ENCODE data around the gene GBE1.

Gene GBE1

DNA sequence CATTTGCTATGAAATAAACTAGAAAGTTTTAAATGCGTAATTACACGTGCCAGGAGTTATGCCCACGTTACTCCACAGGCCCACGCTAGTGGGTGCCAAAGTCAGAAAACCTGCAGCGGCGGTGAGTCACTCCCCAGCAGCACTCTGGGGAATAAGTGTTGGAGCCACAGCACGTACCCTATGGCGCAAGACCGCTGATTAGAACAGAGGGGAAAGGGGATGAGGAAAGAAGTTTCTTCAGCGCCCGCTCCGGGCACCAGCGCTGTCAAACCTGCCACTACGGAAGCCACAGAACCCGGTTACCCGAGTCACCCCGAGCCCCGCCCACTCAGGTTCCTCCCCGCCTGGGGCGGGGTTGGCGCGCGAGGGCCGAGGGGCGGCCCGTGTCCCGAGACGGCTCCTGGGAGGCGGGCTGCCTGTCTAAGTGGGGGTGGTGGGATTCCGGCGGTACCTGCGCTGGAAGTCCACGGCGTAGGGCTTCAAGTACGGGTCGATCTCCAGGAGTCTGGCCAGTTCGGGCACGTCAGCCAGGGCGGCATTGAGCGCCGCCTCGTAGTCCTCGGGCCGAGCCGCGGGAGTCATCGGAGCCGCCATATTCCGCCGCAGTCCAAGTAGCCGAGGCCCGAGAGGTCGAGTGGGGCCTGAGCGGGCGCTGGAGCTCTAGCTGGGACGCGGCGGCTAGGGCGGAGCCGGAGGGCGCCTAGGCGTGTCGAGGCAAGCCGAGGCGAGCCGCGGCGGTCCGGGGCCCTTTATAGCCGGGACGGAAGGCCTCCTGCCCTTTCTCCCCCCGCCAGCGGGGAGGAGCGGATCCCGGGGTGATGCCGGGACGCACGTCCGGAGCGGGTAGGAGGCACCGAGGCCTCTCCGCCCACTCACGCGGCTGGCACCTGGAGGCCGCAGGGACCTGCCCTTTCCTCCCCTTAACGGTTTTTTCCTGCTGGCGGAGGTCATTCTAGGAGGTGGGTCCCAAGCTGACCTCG is at the start of gene GBE1:
TSS of gene GBE1 (minus strand) at position 722 of the 980 bp plus-strand sequence. CDS start at position 594, 128 bp downstream.
- peaks cover 4% of the 10 kb centered on the region; the same call in 1 of the 2 replicates for H3K79me2 ChIP-seq (ENCODE audit: low read length)
- H3K9ac ChIP-seq (ENCODE audit: low read length), result peak within 1 kb of the TSS; percentile 82
- no peaks in the 10 kb centered on the region for H3K9me3 ChIP-seq (ENCODE audit: insufficient read depth, low read length)
- H3K4me2 ChIP-seq (ENCODE audit: low read length), result peak within 1 kb of the TSS; percentile 81
- H2AFZ ChIP-seq (ENCODE audit: low read depth, low read length), result peak within 1 kb of the TSS; percentile 91
- H3K4me3 ChIP-seq (ENCODE audit: low read length), result peak within 1 kb of the TSS; percentile 80
- TF ChIP-seq CTCF (IDR thresholded peaks at IDR 0.05; ENCODE audit: low read depth, low read length) (peak; percentile 54), EZH2phosphoT487 (IDR thresholded peaks at IDR 0.05; ENCODE audit: low read depth) (no peak)
- no peaks in the 10 kb centered on the region for H3K27me3 ChIP-seq (ENCODE audit: low read depth, low read length)
- H3K36me3 ChIP-seq (replicated peaks; ENCODE audit: low read depth, low read length), result peaks cover 30% of the 10 kb centered on the region
- H3K27ac ChIP-seq (ENCODE audit: low read length), result peak within 1 kb of the TSS; percentile 83
- no peaks in the 10 kb centered on the region for H4K20me1 ChIP-seq (ENCODE audit: insufficient read depth, low read length)
- peaks cover 24% of the 10 kb centered on the region for H3K4me1 ChIP-seq (ENCODE audit: low read length)

DNA sequence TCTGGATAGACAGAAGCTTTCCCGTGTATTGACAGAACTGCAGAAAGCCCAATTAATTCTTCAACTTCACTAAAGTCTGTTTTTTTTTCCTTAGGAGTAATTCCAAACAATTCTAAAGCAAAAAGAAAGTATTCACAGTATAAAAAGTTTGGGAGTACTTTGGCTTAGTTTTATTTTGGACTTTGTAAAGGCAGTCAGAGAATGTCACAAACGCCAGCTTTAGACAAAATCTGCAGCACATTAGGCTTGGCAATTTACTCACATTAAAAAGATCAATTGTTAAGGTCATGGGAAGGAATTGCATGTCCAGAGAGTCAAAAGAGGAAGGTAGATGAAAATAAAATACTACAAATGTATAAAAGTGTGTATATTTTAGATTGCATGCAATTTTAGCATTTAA is 47.5 kb upstream of the GBE1 start:
- no peak overlapping the region for H2AFZ ChIP-seq (ENCODE audit: low read depth, low read length)
- no peaks in the 10 kb centered on the region for H3K9me3 ChIP-seq (ENCODE audit: insufficient read depth, low read length)
- H3K4me3 ChIP-seq (ENCODE audit: low read length), result no peak overlapping the region
- no peak overlapping the region for H3K9ac ChIP-seq (ENCODE audit: low read length)
- no peak overlapping the region for H3K4me2 ChIP-seq (ENCODE audit: low read length)
- H3K27ac ChIP-seq (ENCODE audit: low read length), result no peak overlapping the region
- H3K79me2 ChIP-seq (ENCODE audit: low read length), result no peaks in the 10 kb centered on the region
- no peaks in the 10 kb centered on the region for H4K20me1 ChIP-seq (ENCODE audit: insufficient read depth, low read length)
- H3K36me3 ChIP-seq (replicated peaks; ENCODE audit: low read depth, low read length), result no peaks in the 10 kb centered on the region
- H3K4me1 ChIP-seq (ENCODE audit: low read length), result no peaks in the 10 kb centered on the region
- no peaks in the 10 kb centered on the region for H3K27me3 ChIP-seq (ENCODE audit: low read depth, low read length)
- TF ChIP-seq EZH2phosphoT487 (IDR thresholded peaks at IDR 0.05; ENCODE audit: low read depth) (no peak), CTCF (IDR thresholded peaks at IDR 0.05; ENCODE audit: low read depth, low read length) (no peak)

DNA sequence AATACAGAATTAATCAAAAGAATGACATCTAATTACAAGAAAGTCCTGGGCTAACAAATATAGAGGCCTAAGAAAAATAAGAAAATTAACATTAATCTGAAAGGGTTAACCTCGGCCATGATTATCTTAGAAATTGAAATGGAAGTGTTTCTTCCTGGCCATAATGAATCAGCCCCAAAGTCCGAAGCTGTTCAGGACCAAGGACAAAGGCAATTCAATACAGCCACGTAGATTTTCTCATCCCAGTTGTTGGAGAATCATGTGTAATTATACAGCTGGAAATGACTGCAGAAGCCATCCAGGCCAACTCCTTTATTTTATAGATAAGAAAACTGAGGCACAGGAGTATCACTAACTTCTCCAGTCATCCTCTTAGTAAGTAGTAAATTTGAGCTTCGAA is 38.0 kb upstream of the GBE1 start:
- no peak for TF ChIP-seq EZH2phosphoT487 (IDR thresholded peaks at IDR 0.05; ENCODE audit: low read depth)
- no peak for TF ChIP-seq CTCF (IDR thresholded peaks at IDR 0.05; ENCODE audit: low read depth, low read length)

DNA sequence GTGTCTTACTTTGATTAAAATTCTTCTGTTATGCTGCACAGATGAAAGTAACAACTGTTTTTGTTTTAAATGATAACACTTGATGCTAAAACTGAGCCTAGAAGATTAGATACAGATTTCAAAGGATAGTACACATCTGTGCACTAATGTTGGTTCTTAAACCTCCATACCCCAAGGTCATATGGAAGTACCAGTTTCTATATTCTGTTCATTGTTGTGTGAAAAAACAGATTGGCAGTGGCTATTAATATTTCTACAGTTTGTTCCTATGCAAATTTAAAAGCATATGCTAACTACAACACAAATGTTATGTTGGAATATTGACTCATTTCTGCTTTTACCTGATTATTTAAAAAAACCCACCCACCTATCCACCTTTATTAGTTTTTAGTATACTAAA is 32.0 kb upstream of the GBE1 start:
- Histone ChIP-seq H3K9me3 (ENCODE audit: insufficient read depth, low read length) (no peaks in the 10 kb centered on the region), H3K4me3 (ENCODE audit: low read length) (no peak overlapping the region), H3K9ac (ENCODE audit: low read length) (no peak overlapping the region), H3K4me2 (ENCODE audit: low read length) (no peak overlapping the region), H3K79me2 (ENCODE audit: low read length) (no peaks in the 10 kb centered on the region), H2AFZ (ENCODE audit: low read depth, low read length) (no peak overlapping the region), H3K27ac (ENCODE audit: low read length) (no peak overlapping the region), H3K27me3 (ENCODE audit: low read depth, low read length) (no peaks in the 10 kb centered on the region), H3K4me1 (ENCODE audit: low read length) (peaks cover 9% of the 10 kb centered on the region; the same call in 1 of the 2 replicates), H4K20me1 (ENCODE audit: insufficient read depth, low read length) (no peaks in the 10 kb centered on the region), H3K36me3 (replicated peaks; ENCODE audit: low read depth, low read length) (no peaks in the 10 kb centered on the region)
- TF ChIP-seq EZH2phosphoT487 (IDR thresholded peaks at IDR 0.05; ENCODE audit: low read depth), result no peak
- no peak for TF ChIP-seq CTCF (IDR thresholded peaks at IDR 0.05; ENCODE audit: low read depth, low read length)

More for the DNA sequence above, 38.0 kb upstream of the GBE1 start:
- H3K9me3 ChIP-seq (ENCODE audit: insufficient read depth, low read length), result no peaks in the 10 kb centered on the region
- no peak overlapping the region for H3K9ac ChIP-seq (ENCODE audit: low read length)
- H3K79me2 ChIP-seq (ENCODE audit: low read length), result no peaks in the 10 kb centered on the region
- H4K20me1 ChIP-seq (ENCODE audit: insufficient read depth, low read length), result no peaks in the 10 kb centered on the region
- no peaks in the 10 kb centered on the region for H3K27me3 ChIP-seq (ENCODE audit: low read depth, low read length)
- no peak overlapping the region for H3K4me3 ChIP-seq (ENCODE audit: low read length)
- H2AFZ ChIP-seq (ENCODE audit: low read depth, low read length), result no peak overlapping the region
- no peaks in the 10 kb centered on the region for H3K36me3 ChIP-seq (replicated peaks; ENCODE audit: low read depth, low read length)
- H3K4me1 ChIP-seq (ENCODE audit: low read length), result no peaks in the 10 kb centered on the region
- H3K27ac ChIP-seq (ENCODE audit: low read length), result no peak overlapping the region
- H3K4me2 ChIP-seq (ENCODE audit: low read length), result no peak overlapping the region
